Left ventricle myocardium inferior (tissue), 1 donor: ENCODE data around the gene KAZN. TPM values are rescaled to one million over a fixed set of nuclear protein-coding genes. Genes with fewer than 3 reads are reported as not detected.

Source experiments
- DNase-seq: peaks from one replicate; pipeline ENCODE4 v3.0.0-alpha.2; 2020
- H3K27ac ChIP-seq: fragments of 200-600 bp; replicated peaks from 2 replicates; pipeline ENCODE4 v1.8.0; 2021
- H3K27me3 ChIP-seq: fragments of 200-600 bp; 2 replicates; pipeline ENCODE4 v1.8.0; 2021; ENCODE audit warnings: low read depth
- H3K36me3 ChIP-seq: fragments of 200-600 bp; 2 replicates; pipeline ENCODE4 v1.8.0; 2021
- H3K4me1 ChIP-seq: fragments of 200-600 bp; 2 replicates; pipeline ENCODE4 v1.8.0; 2021
- H3K4me3 ChIP-seq: fragments of 200-600 bp; 2 replicates; pipeline ENCODE4 v1.8.0; 2021; ENCODE audit warnings: mild to moderate bottlenecking, moderate library complexity
- H3K9me3 ChIP-seq: fragments of 200-600 bp; replicated peaks from 2 replicates; pipeline ENCODE4 v1.8.0; 2021
- CTCF ChIP-seq: fragments of 200-600 bp; IDR thresholded peaks from 2 replicates; pipeline ENCODE4 v1.8.0; 2021; ENCODE audit warnings: antibody characterized with exemption, mild to moderate bottlenecking, borderline replicate concordance
- intact Hi-C: fragments of 100-400 bp; cut with micrococcal nuclease; formaldehyde crosslinking; loops from one replicate; pipeline ENCODE4 v1.11.0; 2022
- total RNA-seq: library from RNA; stranded (reverse); fragmentation: NEBNext Ultra II Directional; extraction: Animal tissue kit (Norgen Biotek cat#: 25700); gene quantifications from one replicate; pipeline ENCODE4 v1.2.1, GENCODE V29; 2021
- donor health status: DM: no; HTN: yes; CAD: no; lungs with severe emphysema.

The KAZN gene
- total RNA-seq, 1 donor from 2014 or later, result 2.2 TPM

GRCh38 chr1:15043934-15044333 lies 445.4 kb downstream of the KAZN start:
- intact Hi-C loops, result loop anchor here (10.0 kb wide), 1 partner anchor 259 kb away; no protein-coding TSS in a partner anchor
- DNase-seq, result no peak
- no peaks in the 10 kb centered on the region for H3K27me3 ChIP-seq
- no peaks in the 10 kb centered on the region for H3K4me1 ChIP-seq
- no peaks in the 10 kb centered on the region for H3K9me3 ChIP-seq
- no peak overlapping the region for H3K27ac ChIP-seq
- no peak for TF ChIP-seq CTCF
- H3K36me3 ChIP-seq, result no peaks in the 10 kb centered on the region
- no peak overlapping the region for H3K4me3 ChIP-seq

GRCh38 chr1:15045123-15045522 lies 446.6 kb downstream of the KAZN start:
- no peak overlapping the region for H3K27ac ChIP-seq
- intact Hi-C loops, result loop anchor here (10.0 kb wide), 1 partner anchor 260 kb away; no protein-coding TSS in a partner anchor

GRCh38 chr1:15046487-15047165 lies 448.1 kb downstream of the KAZN start:
- no peak overlapping the region for H3K4me3 ChIP-seq
- H3K27ac ChIP-seq, result no peak overlapping the region
- H3K4me1 ChIP-seq, result no peaks in the 10 kb centered on the region
- intact Hi-C loops, result loop anchor here (10.0 kb wide), 1 partner anchor 262 kb away; no protein-coding TSS in a partner anchor
- TF ChIP-seq CTCF, result peak; percentile 95
- no peaks in the 10 kb centered on the region for H3K27me3 ChIP-seq
- H3K36me3 ChIP-seq, result no peaks in the 10 kb centered on the region
- peak; percentile 57 for DNase-seq
- H3K9me3 ChIP-seq, result no peaks in the 10 kb centered on the region

More at GRCh38 chr1:15045123-15045522, 446.6 kb downstream of the KAZN start:
- no peak for DNase-seq
- no peak for TF ChIP-seq CTCF
- Histone ChIP-seq H3K4me1 (no peaks in the 10 kb centered on the region), H3K9me3 (no peaks in the 10 kb centered on the region), H3K4me3 (no peak overlapping the region), H3K36me3 (no peaks in the 10 kb centered on the region), H3K27me3 (no peaks in the 10 kb centered on the region)

- TF ChIP-seq CTCF, result no peak
Measured at GRCh38 chr1:15047237-15047636, 448.8 kb downstream of the KAZN start.

GRCh38 chr1:15048437-15048980 lies 450.0 kb downstream of the KAZN start:
- no peaks in the 10 kb centered on the region for H3K9me3 ChIP-seq
- no peaks in the 10 kb centered on the region for H3K27me3 ChIP-seq
- intact Hi-C loops, result loop anchor here (10.0 kb wide), 1 partner anchor 264 kb away; no protein-coding TSS in a partner anchor
- TF ChIP-seq CTCF, result no peak
- no peaks in the 10 kb centered on the region for H3K36me3 ChIP-seq
- DNase-seq, result no peak
- no peaks in the 10 kb centered on the region for H3K4me1 ChIP-seq
- H3K27ac ChIP-seq, result no peak overlapping the region
- H3K4me3 ChIP-seq, result no peak overlapping the region

More at GRCh38 chr1:15047237-15047636, 448.8 kb downstream of the KAZN start:
- H3K36me3 ChIP-seq, result no peaks in the 10 kb centered on the region
- H3K4me3 ChIP-seq, result no peak overlapping the region
- intact Hi-C loops, result loop anchor here (10.0 kb wide), 1 partner anchor 262 kb away; no protein-coding TSS in a partner anchor
- no peak overlapping the region for H3K27ac ChIP-seq
- H3K27me3 ChIP-seq, result no peaks in the 10 kb centered on the region
- no peak for DNase-seq
- no peaks in the 10 kb centered on the region for H3K9me3 ChIP-seq
- no peaks in the 10 kb centered on the region for H3K4me1 ChIP-seq
